ENCODE results near the gene BIRC6.

GRCh38 chr2:32498306-32498705, 141.5 kb downstream of the BIRC6 start:
- TF ChIP-seq, protein P1, sequence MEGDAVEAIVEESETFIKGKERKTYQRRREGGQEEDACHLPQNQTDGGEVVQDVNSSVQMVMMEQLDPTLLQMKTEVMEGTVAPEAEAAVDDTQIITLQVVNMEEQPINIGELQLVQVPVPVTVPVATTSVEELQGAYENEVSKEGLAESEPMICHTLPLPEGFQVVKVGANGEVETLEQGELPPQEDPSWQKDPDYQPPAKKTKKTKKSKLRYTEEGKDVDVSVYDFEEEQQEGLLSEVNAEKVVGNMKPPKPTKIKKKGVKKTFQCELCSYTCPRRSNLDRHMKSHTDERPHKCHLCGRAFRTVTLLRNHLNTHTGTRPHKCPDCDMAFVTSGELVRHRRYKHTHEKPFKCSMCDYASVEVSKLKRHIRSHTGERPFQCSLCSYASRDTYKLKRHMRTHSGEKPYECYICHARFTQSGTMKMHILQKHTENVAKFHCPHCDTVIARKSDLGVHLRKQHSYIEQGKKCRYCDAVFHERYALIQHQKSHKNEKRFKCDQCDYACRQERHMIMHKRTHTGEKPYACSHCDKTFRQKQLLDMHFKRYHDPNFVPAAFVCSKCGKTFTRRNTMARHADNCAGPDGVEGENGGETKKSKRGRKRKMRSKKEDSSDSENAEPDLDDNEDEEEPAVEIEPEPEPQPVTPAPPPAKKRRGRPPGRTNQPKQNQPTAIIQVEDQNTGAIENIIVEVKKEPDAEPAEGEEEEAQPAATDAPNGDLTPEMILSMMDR (conservative IDR thresholded peaks at IDR 0.05; ENCODE audit: low read length) = no peak
- no peak for TF ChIP-seq EZH2phosphoT487 (IDR thresholded peaks at IDR 0.05; ENCODE audit: borderline replicate concordance, low read depth, low read length)
